Type B pancreatic cell (in vitro differentiated cells): ENCODE results near the gene DGKI. TPM values are rescaled to one million over a fixed set of nuclear protein-coding genes. Genes with fewer than 3 reads are reported as not detected.
A peak's percentile ranks its signal among the peaks of the same experiment; 100 is the strongest.

Source experiments
- DNase-seq: peaks from one replicate; pipeline ENCODE4 v3.0.0; 2021; ENCODE audit warnings: mixed read lengths; ENCODE audit not compliant: unreplicated experiment; ENCODE audit errors: extremely low spot score
- H3K27ac Mint-ChIP-seq: 2 replicates; pipeline ENCODE4 v1.8.0; 2021; ENCODE audit warnings: mild to moderate bottlenecking, mixed read lengths
- H3K27me3 Mint-ChIP-seq: 2 replicates; pipeline ENCODE4 v1.8.0; 2021; ENCODE audit warnings: mixed read lengths
- H3K36me3 Mint-ChIP-seq: 2 replicates; pipeline ENCODE4 v1.8.0; 2021; ENCODE audit warnings: mixed read lengths
- H3K4me1 Mint-ChIP-seq: one replicate; pipeline ENCODE4 v1.8.0; 2021; ENCODE audit warnings: mixed read lengths; ENCODE audit not compliant: unreplicated experiment
- H3K4me3 Mint-ChIP-seq: 2 replicates; pipeline ENCODE4 v1.8.0; 2021; ENCODE audit warnings: mild to moderate bottlenecking, mixed read lengths
- H3K9me3 Mint-ChIP-seq: 2 replicates; pipeline ENCODE4 v1.8.0; 2021; ENCODE audit warnings: mixed read lengths
- CTCF ChIP-seq: fragments of 200-600 bp; sonication (generic); conservative IDR thresholded peaks from 2 replicates; pipeline ENCODE4 v1.5.0; 2021; ENCODE audit warnings: antibody characterized with exemption, mild to moderate bottlenecking
- total RNA-seq: library from RNA; stranded (reverse); gene quantifications from 2 replicates; pipeline ENCODE4 v1.2.1, GENCODE V29; 2021; ENCODE audit warnings: low replicate concordance

The DGKI gene
- total RNA-seq, 1 donor from 2014 or later: 2.8 TPM

- peaks cover 5% of the 10 kb centered on the region for H3K4me1 Mint-ChIP-seq
- no peak for TF ChIP-seq CTCF
- H3K27ac Mint-ChIP-seq: no peak overlapping the region
- H3K36me3 Mint-ChIP-seq: no peaks in the 10 kb centered on the region
- H3K9me3 Mint-ChIP-seq: no peaks in the 10 kb centered on the region
- H3K4me3 Mint-ChIP-seq: no peak overlapping the region
- no peak for DNase-seq
- peaks cover 18% of the 10 kb centered on the region for H3K27me3 Mint-ChIP-seq
These were observed 189.1 kb downstream of the DGKI start for GRCh38 chr7:137657476-137658189.

- Mint-ChIP-seq H3K4me1 (peaks cover 5% of the 10 kb centered on the region), H3K4me3 (no peak overlapping the region), H3K27me3 (peaks cover 18% of the 10 kb centered on the region), H3K36me3 (no peaks in the 10 kb centered on the region), H3K9me3 (no peaks in the 10 kb centered on the region), H3K27ac (no peak overlapping the region)
- TF ChIP-seq CTCF: no peak
- no peak for DNase-seq
These were observed 189.9 kb downstream of the DGKI start for GRCh38 chr7:137656850-137657232.

GRCh38 chr7:137656227-137656849, 190.4 kb downstream of the DGKI start:
- Mint-ChIP-seq H3K9me3 (no peaks in the 10 kb centered on the region), H3K36me3 (no peaks in the 10 kb centered on the region), H3K4me1 (peaks cover 5% of the 10 kb centered on the region), H3K27ac (no peak overlapping the region), H3K4me3 (no peak overlapping the region), H3K27me3 (peaks cover 18% of the 10 kb centered on the region)
- peak; percentile 76 for DNase-seq
- peak; percentile 94 for TF ChIP-seq CTCF

GRCh38 chr7:137655804-137656203, 191.0 kb downstream of the DGKI start:
- Mint-ChIP-seq H3K4me1 (peaks cover 5% of the 10 kb centered on the region), H3K27ac (no peak overlapping the region), H3K4me3 (no peak overlapping the region), H3K36me3 (no peaks in the 10 kb centered on the region), H3K9me3 (no peaks in the 10 kb centered on the region), H3K27me3 (peaks cover 18% of the 10 kb centered on the region)
- no peak for DNase-seq
- TF ChIP-seq CTCF: no peak

- Mint-ChIP-seq H3K4me1 (peaks cover 5% of the 10 kb centered on the region), H3K27ac (no peak overlapping the region), H3K9me3 (no peaks in the 10 kb centered on the region), H3K27me3 (peaks cover 7% of the 10 kb centered on the region), H3K4me3 (no peak overlapping the region), H3K36me3 (no peaks in the 10 kb centered on the region)
- no peak for DNase-seq
- no peak for TF ChIP-seq CTCF
These were observed 194.1 kb downstream of the DGKI start for GRCh38 chr7:137652721-137653120.
